HTR-8/SVneo (cell line): Measurements from ENCODE around the gene DHX34.
A peak's percentile ranks its signal among the peaks of the same experiment; 100 is the strongest.
"Not testable (repeated sequence)": the region's sequence is repeated elsewhere in the genome, so short reads cannot be mapped to it uniquely, and the experiment has no call there.

Experiments used
- DNase-seq: peaks from one replicate; pipeline ENCODE4 v3.0.0; 2011; ENCODE audit warnings: low spot score, mixed read lengths; ENCODE audit not compliant: insufficient read length
- FAIRE-seq: peaks from 2 replicates; lab custom pipeline; 2011; peaks lifted over from hg19 to GRCh38; lab: Jason Lieb, UNC

Gene DHX34, protein sequence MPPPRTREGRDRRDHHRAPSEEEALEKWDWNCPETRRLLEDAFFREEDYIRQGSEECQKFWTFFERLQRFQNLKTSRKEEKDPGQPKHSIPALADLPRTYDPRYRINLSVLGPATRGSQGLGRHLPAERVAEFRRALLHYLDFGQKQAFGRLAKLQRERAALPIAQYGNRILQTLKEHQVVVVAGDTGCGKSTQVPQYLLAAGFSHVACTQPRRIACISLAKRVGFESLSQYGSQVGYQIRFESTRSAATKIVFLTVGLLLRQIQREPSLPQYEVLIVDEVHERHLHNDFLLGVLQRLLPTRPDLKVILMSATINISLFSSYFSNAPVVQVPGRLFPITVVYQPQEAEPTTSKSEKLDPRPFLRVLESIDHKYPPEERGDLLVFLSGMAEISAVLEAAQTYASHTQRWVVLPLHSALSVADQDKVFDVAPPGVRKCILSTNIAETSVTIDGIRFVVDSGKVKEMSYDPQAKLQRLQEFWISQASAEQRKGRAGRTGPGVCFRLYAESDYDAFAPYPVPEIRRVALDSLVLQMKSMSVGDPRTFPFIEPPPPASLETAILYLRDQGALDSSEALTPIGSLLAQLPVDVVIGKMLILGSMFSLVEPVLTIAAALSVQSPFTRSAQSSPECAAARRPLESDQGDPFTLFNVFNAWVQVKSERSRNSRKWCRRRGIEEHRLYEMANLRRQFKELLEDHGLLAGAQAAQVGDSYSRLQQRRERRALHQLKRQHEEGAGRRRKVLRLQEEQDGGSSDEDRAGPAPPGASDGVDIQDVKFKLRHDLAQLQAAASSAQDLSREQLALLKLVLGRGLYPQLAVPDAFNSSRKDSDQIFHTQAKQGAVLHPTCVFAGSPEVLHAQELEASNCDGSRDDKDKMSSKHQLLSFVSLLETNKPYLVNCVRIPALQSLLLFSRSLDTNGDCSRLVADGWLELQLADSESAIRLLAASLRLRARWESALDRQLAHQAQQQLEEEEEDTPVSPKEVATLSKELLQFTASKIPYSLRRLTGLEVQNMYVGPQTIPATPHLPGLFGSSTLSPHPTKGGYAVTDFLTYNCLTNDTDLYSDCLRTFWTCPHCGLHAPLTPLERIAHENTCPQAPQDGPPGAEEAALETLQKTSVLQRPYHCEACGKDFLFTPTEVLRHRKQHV

DNA sequence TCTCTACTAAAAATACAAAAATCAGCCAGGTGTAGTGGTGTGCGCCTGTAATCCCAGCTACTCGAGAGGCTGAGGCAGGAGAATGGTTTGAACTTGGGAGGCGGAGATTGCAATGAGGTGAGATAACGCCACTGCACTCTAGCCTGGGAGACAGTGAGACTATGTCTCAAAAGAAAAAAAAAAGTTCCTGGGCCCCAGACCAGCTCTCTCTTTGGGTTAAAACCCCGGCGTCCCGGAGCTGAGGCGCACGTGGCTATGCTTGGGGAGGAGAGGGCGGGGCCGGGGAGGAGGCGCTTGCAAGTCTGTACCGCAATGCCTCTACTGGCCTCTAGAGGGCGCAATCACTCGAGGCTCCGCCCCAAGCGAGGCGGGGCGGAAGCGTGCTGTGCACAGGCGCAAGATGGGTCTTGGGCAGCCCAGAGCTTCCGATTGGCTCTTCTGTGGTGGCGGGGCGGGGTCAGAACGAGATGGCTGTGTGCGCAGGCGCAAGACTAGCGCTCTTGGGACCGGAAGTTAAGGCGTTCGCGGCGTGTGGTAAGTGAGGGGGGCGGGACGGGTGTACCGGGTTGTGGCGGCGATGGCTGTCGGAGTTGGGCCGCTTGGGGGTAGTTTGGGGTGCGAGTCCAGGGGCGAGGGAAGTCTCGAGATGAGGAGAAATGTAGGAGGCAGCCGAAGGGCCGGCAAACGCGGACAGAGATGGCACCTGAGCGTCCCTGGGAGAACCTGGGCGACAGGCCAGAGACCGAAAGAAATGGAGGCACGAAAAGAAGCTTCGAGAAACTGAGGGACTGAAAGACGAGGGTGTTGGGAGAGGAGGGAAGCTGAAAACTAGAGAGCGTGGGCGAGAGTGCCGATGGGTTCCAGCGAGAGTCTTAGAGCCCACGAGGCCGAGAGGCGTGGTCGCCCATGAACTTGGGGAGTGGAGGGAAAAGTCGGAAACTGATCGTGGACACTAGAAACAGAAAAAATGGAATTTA is at the start of gene DHX34:
DHX34 (plus strand) TSS at position 497 of the 977 bp plus-strand sequence. CDS start 3,716 bp downstream, outside the sequence.
- peak; percentile 99 for DNase-seq
- peak; percentile 93 for FAIRE-seq

DNA sequence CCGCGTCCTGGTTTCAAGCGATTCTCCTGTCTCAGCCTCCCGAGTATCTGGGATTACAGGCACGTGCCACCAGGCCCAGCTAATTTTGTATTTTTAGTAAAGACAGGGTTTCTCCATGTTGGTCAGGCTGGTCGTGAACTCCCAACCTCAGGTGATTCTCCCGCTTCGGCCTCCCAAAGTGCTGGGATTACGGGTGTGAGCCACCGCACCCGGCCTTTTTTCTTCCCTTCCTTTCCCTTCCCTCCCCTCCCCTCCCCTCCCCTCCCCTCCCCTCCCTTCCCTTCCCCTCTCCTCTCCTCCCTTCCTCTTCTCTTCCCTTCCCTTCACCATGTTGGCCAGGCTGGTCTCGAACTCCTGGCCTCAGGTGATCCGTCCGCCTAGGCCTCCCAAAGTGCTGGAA is 48.2 kb upstream of the DHX34 start:
- DNase-seq, FAIRE-seq: not testable (repeated sequence)

DNA sequence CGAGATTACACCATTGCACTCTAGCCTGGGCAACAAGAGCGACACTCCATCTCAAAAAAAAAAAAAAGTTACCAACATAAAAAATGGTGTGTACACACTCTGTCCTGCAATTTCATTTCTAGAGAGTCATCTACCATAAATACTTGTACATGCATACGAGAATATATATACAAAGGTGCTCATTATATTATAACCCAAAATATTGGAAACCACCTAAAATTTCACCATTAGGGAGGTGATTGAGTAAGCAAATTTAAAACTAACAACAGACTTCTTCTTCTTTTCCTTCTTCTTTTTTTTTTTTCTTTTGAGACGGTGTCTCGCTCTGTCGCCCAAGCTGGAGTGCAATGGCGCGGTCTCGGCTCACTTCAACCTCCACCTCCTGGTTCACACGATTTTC is 46.9 kb upstream of the DHX34 start:
- DNase-seq, result no peak
- FAIRE-seq, result no peak

DNA sequence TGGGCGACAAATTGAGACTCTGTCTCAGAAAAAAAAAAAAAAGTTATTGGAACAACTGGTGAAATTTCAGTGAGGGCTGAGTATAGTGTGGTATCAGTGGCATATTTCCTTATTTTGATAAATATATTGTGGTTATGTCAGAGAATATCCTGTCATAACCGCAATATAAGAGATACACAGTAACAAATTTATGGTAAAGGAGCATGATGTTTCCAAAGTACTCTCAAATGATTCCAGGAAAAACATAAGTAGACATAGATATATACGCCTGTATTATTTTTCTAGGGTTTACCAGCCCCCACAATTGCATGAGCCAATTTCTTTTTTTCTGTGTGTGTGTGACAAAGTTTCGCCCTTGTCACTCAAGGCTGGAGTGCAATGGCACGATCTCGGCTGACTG is 45.1 kb upstream of the DHX34 start:
- FAIRE-seq (no peak), DNase-seq (no peak)

DNA sequence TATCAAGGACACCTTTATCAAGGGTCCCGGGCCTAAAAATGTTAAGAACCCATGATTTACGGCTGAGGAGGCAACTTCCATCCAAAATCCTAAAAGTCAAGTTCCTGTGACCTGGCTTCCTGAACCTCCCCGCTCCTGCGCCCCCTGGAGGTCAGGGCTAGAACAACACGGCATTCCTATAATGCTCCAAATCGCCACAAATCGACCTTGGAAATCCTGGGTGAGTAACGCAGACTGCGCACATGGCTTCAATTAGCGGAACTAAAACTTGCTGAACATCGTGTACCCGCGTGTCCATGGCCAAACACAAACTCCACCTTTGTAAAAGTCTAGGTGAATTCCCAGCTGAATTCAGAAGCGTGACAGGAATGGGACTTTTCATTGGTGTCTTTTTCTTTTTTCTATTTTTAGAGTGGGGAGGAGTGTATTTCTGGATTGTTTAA is 43.8 kb upstream of the DHX34 start:
- FAIRE-seq (peak; percentile 88), DNase-seq (peak; percentile 77)

DNA sequence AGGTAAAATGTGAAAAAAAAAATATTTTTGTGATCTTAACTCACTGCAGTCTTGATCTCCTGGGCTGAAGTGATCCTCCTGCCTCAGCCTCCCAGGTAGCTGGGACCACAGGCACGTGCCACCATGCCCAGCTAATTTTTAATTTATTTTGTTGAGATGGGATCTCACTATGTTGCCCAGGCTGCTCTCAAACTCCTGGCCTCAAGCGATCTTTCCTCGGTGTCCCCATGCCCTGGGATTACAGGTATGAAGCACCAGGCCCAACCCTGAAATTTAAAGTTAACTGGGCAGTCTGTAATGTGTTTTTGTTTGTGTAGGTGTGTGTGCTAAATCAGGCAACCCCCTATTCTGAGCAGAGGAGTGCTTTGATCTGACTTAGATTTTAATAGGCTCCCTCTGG is 42.8 kb upstream of the DHX34 start:
- no peak for FAIRE-seq

DNA sequence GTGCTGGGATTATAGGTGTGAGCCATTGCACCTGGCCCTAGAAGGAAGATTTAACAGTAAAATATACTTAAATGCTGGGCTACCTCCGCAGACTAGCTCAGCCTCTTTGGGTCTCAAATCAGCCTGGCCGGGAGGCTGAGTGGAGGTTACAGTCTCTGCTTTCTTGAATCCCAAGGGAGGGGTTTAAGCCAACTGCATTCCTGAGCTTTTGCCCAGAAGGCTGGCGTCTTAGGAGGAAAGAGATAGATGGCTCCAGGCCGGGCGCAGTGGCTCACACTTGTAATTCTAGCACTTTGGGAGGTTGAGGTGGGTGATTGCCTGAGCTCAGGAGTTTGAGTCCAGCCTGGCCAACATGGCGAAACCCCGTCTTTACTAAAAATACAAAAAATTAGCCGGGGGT is 40.1 kb upstream of the DHX34 start:
- FAIRE-seq, result no peak
- no peak for DNase-seq

More for the DNA sequence above, 42.8 kb upstream of the DHX34 start:
- DNase-seq, result no peak

DNA sequence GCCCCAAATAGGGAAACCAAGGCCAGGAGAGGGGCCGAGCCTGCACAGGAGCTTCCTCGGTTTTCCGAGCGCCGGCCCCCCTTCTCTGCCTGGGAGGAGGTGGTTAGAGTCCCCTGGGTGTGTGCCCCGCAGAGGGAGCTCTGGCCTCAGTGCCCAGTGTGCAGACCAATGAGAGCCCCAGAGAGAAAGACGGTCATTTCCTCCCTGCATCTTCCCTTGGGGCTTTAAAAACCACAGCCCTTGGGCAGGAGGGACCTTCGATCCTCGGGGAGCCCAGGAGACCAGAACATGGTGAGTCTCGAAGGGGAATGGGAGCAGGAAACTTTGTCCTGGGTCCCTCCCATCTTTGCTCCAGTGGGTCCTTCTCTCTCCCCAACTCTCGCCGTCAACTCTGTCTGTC is 39.5 kb upstream of the DHX34 start, which contains the start of gene C5AR1:
C5AR1 (plus strand) TSS at position 254 of the 400 bp plus-strand sequence; CDS start at position 289, 35 bp downstream.
- DNase-seq (no peak), FAIRE-seq (no peak)

DNA sequence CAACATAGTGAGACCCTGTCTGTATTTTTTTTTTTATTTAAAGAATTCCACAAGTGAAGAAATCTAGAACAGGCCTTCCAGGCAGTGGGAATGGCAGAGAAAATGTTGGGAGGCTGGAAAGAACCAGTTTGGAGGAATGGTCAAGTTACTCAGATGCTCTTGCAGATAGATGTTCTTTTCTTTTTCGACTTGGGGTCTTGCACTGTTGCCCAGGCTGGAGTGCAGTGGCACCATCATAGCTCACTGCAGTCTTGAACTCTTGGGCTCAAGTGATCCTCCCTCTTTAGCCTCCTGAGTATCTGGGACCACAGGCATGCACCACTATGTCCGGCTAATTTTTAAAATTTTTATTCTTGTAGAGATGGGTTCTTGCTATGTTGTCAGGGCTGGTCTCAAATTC is 38.8 kb upstream of the DHX34 start:
- DNase-seq, result no peak
- FAIRE-seq, result no peak

DNA sequence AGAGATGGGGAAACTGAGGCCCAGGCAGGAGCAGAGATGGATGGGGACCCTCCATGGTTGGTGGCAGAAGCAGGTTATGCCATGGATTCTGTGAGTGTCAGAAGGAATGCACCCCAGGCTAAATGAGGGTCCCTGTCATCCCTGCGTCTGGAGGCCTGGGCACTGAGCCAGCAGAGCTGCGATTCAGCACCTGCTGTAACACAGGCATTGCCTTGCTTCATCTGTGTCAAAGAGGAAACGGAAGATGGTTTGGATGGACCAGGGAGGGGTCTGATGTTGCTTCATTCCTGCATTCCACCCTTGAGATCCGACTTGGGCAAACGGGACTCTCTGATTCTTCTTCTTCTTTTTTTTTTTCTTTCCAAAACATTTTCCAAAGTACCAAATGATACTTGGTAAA is 38.3 kb upstream of the DHX34 start:
- DNase-seq (peak; percentile 57), FAIRE-seq (no peak)

DNA sequence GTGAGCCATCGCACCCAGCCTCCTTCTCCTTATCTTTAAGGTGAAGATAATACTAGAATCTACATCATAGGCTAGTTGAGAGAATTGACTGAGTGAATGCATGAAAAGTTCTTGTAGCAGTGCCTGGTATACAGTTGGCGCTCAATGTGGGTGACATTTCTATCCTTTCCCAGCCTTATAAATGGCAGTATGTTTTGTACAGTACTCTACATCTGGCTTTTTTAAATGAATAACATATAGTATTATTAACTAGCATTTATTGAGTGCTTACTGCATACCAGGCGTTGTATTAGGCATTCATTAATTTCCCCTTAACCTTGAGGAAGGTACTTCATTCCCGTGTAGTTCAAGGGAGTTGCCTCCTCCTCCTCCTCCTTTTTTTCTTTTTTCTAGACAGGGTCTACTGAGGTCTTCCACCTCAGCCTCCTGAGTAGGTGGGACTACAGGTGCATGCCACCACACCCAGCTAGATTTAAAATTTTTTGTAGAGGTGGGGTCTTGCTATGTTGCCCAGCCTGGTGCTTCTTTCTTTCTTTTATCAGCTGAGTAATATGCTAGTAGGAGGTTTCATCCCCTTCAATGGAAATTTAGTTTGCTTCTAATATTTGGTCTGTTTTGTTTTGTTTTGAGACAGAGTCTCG is 36.6 kb upstream of the DHX34 start:
- no peak for DNase-seq
- no peak for FAIRE-seq

DNA sequence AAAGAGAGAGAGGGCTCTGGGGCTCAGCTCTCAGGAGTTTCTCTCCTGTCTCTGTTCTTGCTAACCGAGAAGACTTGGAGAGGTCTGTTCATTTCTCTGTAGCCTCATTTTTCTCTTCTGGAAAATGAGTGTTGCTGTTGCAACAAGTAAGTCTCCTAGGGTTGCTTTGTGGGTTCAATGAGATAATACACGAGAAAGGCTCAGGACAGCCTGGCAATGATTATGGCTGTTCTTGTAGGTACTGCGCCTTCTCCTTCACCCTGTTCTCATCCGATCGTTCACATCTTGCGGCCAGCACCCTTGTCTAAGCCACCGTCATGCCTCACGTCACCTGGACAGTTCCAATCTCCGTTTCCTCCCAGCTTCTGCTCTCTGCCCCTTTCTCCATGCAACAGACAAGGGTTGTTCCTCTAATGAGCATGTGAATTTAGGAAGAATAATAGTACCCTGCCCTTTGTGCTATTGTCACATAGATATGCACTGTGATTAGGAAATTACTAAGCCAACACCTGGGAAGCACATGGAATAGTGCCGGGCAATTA is 35.3 kb upstream of the DHX34 start:
- DNase-seq (no peak), FAIRE-seq (no peak)

DNA sequence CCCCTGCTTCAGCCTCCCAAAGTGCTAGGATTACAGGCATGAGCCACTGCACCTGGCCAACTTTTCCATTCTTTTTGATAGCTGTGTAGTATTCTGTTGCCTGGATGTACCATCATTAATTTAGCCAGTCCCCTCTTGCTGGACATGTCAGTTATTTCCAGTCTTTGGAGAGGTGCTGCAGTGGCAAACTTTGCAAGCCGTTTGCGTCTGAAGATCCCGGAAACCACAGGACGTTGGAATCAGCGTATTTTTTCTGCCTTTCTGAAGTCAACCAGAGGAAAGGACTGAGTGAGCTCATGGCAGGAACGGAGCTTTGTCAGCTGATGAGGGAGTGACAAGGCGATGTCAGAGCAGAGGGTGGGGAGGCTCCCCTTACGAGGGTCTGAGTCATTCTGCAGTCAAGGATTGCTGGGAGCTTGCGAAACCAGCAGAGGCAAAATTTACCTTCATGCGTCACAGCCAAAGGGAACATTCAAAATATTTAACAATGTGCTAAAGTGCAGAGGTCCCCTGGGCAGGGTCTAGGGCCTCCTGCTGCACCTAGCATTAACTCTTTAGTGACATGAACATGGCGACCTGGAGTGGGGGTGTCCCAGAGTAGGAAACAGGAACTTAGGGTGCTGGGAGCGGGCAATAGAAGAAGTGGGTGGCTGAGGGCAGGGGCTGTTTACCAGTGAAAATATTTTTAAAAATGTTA is 33.8 kb upstream of the DHX34 start:
- peak; percentile 13 for FAIRE-seq
- DNase-seq, result peak; percentile 93

DNA sequence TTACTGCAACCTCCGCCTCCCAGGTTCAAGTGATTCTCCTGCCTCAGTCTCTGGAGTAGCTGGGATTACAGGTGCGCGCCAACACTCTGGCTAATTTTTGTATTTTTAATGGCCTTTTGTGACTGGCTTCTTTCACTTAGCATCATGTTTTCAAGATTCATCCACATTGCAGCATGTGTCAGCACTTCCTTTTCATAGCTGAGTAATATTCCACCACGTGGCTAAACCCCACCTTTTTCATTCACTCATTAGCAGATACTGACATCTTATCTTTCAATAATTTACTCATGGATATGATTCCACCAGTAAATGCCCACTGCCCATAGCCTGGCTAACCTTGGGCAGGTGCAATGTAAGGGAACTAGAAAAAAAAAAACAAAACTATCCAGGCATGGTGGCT is 32.6 kb upstream of the DHX34 start:
- DNase-seq (no peak), FAIRE-seq (no peak)

DNA sequence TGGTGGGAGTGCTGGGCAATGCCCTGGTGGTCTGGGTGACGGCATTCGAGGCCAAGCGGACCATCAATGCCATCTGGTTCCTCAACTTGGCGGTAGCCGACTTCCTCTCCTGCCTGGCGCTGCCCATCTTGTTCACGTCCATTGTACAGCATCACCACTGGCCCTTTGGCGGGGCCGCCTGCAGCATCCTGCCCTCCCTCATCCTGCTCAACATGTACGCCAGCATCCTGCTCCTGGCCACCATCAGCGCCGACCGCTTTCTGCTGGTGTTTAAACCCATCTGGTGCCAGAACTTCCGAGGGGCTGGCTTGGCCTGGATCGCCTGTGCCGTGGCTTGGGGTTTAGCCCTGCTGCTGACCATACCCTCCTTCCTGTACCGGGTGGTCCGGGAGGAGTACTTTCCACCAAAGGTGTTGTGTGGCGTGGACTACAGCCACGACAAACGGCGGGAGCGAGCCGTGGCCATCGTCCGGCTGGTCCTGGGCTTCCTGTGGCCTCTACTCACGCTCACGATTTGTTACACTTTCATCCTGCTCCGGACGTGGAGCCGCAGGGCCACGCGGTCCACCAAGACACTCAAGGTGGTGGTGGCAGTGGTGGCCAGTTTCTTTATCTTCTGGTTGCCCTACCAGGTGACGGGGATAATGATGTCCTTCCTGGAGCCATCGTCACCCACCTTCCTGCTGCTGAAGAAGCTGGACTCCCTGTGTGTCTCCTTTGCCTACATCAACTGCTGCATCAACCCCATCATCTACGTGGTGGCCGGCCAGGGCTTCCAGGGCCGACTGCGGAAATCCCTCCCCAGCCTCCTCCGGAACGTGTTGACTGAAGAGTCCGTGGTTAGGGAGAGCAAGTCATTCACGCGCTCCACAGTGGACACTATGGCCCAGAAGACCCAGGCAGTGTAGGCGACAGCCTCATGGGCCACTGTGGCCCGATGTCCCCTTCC is 28.9 kb upstream of the DHX34 start:
- DNase-seq (no peak), FAIRE-seq (no peak)

DNA sequence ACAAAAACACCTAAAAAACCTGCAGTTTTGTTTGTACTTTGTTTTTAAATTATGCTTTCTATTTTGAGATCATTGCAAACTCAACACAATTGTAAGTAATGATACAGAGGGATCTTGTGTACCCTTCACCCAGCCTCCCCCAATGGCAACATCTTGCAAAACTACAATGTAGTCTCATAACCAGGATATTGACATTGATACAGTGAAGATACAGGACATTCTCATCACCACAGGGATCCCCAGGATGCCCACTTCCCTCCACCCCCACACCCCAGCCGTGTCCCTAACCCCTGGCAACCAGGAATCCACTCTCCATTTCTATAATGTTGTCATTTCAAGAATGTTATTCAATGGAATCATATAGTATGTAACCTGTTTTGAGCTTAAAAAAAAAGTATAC is 27.5 kb upstream of the DHX34 start:
- FAIRE-seq, result no peak
- DNase-seq, result no peak

DNA sequence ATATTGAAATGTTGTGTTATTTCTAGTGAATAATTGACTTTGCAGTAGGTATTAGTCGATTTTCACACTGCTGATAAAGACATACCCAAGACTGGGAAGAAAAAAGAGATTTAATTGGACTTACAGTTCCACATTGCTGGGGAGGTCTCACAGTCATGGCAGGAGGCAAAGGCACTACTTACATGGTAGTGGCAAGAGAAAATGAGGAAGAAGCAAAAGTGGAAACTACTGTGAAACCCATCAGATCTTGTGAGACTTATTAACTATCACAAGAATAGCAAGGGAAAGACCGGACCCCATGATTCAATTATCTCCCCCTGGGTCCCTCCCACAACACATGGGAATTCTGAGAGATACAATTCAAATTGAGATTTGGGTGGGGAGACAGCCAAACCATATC is 27.1 kb upstream of the DHX34 start:
- no peak for DNase-seq
- FAIRE-seq, result no peak
